ENCODE measurements around the gene ARHGAP6.

Gene ARHGAP6

GRCh38 chrX:11403631-11404030 lies 262.1 kb downstream of the ARHGAP6 start:
- TF ChIP-seq TCF12 (IDR thresholded peaks at IDR 0.05; ENCODE audit: low read depth) (no peak), CREB1 (IDR thresholded peaks at IDR 0.05; ENCODE audit: low read depth) (no peak), TAF1 (IDR thresholded peaks at IDR 0.05; ENCODE audit: low read depth) (no peak), RAD21 (IDR thresholded peaks at IDR 0.05; ENCODE audit: low read depth) (no peak), FOXM1 (IDR thresholded peaks at IDR 0.05; ENCODE audit: borderline replicate concordance, low read depth) (no peak), EP300 (IDR thresholded peaks at IDR 0.05; ENCODE audit: borderline replicate concordance) (no peak), NFIC (IDR thresholded peaks at IDR 0.05) (no peak)

GRCh38 chrX:11401966-11402365 lies 263.8 kb downstream of the ARHGAP6 start:
- TF ChIP-seq EP300 (IDR thresholded peaks at IDR 0.05; ENCODE audit: borderline replicate concordance) (no peak), CREB1 (IDR thresholded peaks at IDR 0.05; ENCODE audit: low read depth) (no peak)

- TF ChIP-seq, protein P1, sequence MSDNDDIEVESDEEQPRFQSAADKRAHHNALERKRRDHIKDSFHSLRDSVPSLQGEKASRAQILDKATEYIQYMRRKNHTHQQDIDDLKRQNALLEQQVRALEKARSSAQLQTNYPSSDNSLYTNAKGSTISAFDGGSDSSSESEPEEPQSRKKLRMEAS (IDR thresholded peaks at IDR 0.05), result no peak
- TF ChIP-seq TAF1 (IDR thresholded peaks at IDR 0.05; ENCODE audit: low read depth) (no peak), FOXM1 (IDR thresholded peaks at IDR 0.05; ENCODE audit: borderline replicate concordance, low read depth) (no peak)
Measured at GRCh38 chrX:11399489-11400094, 266.1 kb downstream of the ARHGAP6 start.

- no peak for TF ChIP-seq EGR1 (IDR thresholded peaks at IDR 0.05)
- TF ChIP-seq FOXM1 (IDR thresholded peaks at IDR 0.05; ENCODE audit: borderline replicate concordance, low read depth), result no peak
- TF ChIP-seq TCF12 (IDR thresholded peaks at IDR 0.05; ENCODE audit: low read depth), result no peak
- TF ChIP-seq, protein P1 (IDR thresholded peaks at IDR 0.05), result no peak
Measured at GRCh38 chrX:11398785-11399184, 266.9 kb downstream of the ARHGAP6 start.

DNA sequence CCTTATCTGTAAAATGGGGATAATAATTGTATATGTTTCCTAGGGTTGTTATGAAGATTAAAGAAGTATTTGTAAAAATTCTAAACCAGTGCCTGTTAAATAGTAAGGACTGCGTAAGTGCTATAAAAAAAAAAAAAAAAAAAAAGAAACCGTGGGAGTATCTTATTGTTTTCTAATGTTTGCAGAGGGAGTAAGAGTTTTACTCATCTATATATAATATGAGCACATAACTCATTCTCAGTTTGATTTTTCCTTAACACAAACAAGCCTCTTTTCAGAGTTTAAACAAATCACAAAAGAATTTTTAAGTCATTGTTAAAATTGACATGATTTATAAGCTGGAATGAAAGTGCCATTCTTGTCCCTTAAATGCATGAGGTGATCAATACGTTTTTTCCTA lies 267.6 kb downstream of the ARHGAP6 start:
- TF ChIP-seq EGR1 (IDR thresholded peaks at IDR 0.05) (no peak), YY1 (IDR thresholded peaks at IDR 0.05; ENCODE audit: low read depth) (no peak), EP300 (IDR thresholded peaks at IDR 0.05; ENCODE audit: borderline replicate concordance) (no peak), TCF12 (IDR thresholded peaks at IDR 0.05; ENCODE audit: low read depth) (no peak)
- TF ChIP-seq, protein P1 (IDR thresholded peaks at IDR 0.05), result no peak

DNA sequence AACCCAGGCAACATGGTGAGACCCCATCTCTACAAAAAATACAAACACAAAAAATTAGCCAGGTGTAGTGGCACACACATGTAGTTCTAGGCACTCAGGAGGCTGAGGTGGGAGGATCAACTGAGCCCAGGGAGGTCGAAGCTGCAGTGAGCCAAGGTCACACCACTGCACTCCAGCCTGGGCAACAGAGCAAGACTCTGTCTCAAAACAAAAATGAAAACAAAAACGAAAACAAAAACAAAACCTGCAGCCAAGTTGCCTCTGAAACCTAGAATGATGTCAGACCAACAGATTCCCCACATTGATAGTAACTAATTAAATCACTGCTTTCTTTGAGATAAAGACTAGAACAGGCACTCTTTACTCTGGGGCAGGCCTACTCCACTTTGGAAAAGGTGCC lies 268.0 kb downstream of the ARHGAP6 start:
- TF ChIP-seq RAD21 (IDR thresholded peaks at IDR 0.05; ENCODE audit: low read depth) (no peak), FOXM1 (IDR thresholded peaks at IDR 0.05; ENCODE audit: borderline replicate concordance, low read depth) (no peak), TCF12 (IDR thresholded peaks at IDR 0.05; ENCODE audit: low read depth) (no peak), TAF1 (IDR thresholded peaks at IDR 0.05; ENCODE audit: low read depth) (no peak), ZBTB7A (IDR thresholded peaks at IDR 0.05; ENCODE audit: low read depth) (no peak), NFIC (IDR thresholded peaks at IDR 0.05) (no peak), YY1 (IDR thresholded peaks at IDR 0.05; ENCODE audit: low read depth) (no peak), CEBPB (IDR thresholded peaks at IDR 0.05) (no peak), EP300 (IDR thresholded peaks at IDR 0.05; ENCODE audit: borderline replicate concordance) (no peak), EGR1 (IDR thresholded peaks at IDR 0.05) (no peak), CREB1 (IDR thresholded peaks at IDR 0.05; ENCODE audit: low read depth) (no peak), TEAD4 (IDR thresholded peaks at IDR 0.05) (no peak)
- TF ChIP-seq, protein P2, sequence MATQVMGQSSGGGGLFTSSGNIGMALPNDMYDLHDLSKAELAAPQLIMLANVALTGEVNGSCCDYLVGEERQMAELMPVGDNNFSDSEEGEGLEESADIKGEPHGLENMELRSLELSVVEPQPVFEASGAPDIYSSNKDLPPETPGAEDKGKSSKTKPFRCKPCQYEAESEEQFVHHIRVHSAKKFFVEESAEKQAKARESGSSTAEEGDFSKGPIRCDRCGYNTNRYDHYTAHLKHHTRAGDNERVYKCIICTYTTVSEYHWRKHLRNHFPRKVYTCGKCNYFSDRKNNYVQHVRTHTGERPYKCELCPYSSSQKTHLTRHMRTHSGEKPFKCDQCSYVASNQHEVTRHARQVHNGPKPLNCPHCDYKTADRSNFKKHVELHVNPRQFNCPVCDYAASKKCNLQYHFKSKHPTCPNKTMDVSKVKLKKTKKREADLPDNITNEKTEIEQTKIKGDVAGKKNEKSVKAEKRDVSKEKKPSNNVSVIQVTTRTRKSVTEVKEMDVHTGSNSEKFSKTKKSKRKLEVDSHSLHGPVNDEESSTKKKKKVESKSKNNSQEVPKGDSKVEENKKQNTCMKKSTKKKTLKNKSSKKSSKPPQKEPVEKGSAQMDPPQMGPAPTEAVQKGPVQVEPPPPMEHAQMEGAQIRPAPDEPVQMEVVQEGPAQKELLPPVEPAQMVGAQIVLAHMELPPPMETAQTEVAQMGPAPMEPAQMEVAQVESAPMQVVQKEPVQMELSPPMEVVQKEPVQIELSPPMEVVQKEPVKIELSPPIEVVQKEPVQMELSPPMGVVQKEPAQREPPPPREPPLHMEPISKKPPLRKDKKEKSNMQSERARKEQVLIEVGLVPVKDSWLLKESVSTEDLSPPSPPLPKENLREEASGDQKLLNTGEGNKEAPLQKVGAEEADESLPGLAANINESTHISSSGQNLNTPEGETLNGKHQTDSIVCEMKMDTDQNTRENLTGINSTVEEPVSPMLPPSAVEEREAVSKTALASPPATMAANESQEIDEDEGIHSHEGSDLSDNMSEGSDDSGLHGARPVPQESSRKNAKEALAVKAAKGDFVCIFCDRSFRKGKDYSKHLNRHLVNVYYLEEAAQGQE (IDR thresholded peaks at IDR 0.05; ENCODE audit: low read depth), result no peak
- TF ChIP-seq, protein P3, sequence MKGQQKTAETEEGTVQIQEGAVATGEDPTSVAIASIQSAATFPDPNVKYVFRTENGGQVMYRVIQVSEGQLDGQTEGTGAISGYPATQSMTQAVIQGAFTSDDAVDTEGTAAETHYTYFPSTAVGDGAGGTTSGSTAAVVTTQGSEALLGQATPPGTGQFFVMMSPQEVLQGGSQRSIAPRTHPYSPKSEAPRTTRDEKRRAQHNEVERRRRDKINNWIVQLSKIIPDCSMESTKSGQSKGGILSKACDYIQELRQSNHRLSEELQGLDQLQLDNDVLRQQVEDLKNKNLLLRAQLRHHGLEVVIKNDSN (IDR thresholded peaks at IDR 0.05), result no peak
- TF ChIP-seq, protein P1 (IDR thresholded peaks at IDR 0.05), result no peak

- no peak for TF ChIP-seq TEAD4 (IDR thresholded peaks at IDR 0.05)
- TF ChIP-seq TAF1 (IDR thresholded peaks at IDR 0.05; ENCODE audit: low read depth), result no peak
- TF ChIP-seq YY1 (IDR thresholded peaks at IDR 0.05; ENCODE audit: low read depth), result no peak
- TF ChIP-seq CEBPB (IDR thresholded peaks at IDR 0.05), result no peak
- TF ChIP-seq, protein P3 (IDR thresholded peaks at IDR 0.05), result no peak
- no peak for TF ChIP-seq CREB1 (IDR thresholded peaks at IDR 0.05; ENCODE audit: low read depth)
- TF ChIP-seq EP300 (IDR thresholded peaks at IDR 0.05; ENCODE audit: borderline replicate concordance), result no peak
Measured at GRCh38 chrX:11395859-11396258, 269.9 kb downstream of the ARHGAP6 start.
